Left lung (tissue), 10 donors: ENCODE data around the gene LIF. TPM values are rescaled to one million over a fixed set of nuclear protein-coding genes. Genes with fewer than 3 reads are reported as not detected.
"Not testable (repeated sequence)": the region's sequence is repeated elsewhere in the genome, so short reads cannot be mapped to it uniquely, and the experiment has no call there.

Experiments used
- ATAC-seq: fragments of 200-7000 bp; cut with Tn5 transposase; one replicate; pipeline ENCODE4 v1.9.1; 2020; ENCODE audit warnings: moderate library complexity
- DNase-seq, 4 donors: peaks; one replicate each; pipeline ENCODE4 v3.0.0-alpha.2; 2013 to 2020
- H3K27ac ChIP-seq, 2 donors: fragments of 200-600 bp; sonication (generic) in 1 of 2; one replicate each; pipeline versions ENCODE4 v1.5.0 to v1.8.0; 2020 to 2021
- H3K27me3 ChIP-seq, 2 donors: fragments of 200-600 bp; sonication (generic) in 1 of 2; one replicate each; pipeline versions ENCODE4 v1.5.0 to v1.8.0; 2020 to 2021
- H3K36me3 ChIP-seq, 2 donors: fragments of 200-600 bp; sonication (generic) in 1 of 2; one replicate each; pipeline versions ENCODE4 v1.5.0 to v1.8.0; 2020 to 2021
- H3K4me1 ChIP-seq, 2 donors: fragments of 200-600 bp; one replicate each; pipeline ENCODE4 v1.8.0; 2021
- H3K4me3 ChIP-seq, 2 donors: fragments of 200-600 bp; sonication (generic) in 1 of 2; one replicate each; pipeline versions ENCODE4 v1.5.0 to v1.8.0; 2020 to 2021; ENCODE audit warnings: mild to moderate bottlenecking in 1 of 2
- H3K9me3 ChIP-seq, 2 donors: fragments of 200-600 bp; sonication (generic) in 1 of 2; one replicate each; pipeline versions ENCODE4 v1.5.0 to v1.8.0; 2020 to 2021
- intact Hi-C, 2 donors: fragments of 100-400 bp; cut with DNase I; formaldehyde crosslinking; loops; one replicate each; pipeline versions ENCODE4 v1.11.2 to v1.14.2; 2022
- polyA plus RNA-seq, 6 donors: library from polyadenylated mRNA; unstranded; fragments of 120-200 nt; gene quantifications; one replicate each; pipeline ENCODE4 v1.2.1, GENCODE V29; 2013; ENCODE audit not compliant: insufficient read length in 6 of 6
- total RNA-seq, 2 donors: library from RNA; stranded (reverse); fragmentation: NEBNext Ultra II Directional; extraction: Animal tissue kit (Norgen Biotek cat#: 25700); gene quantifications; one replicate each; pipeline ENCODE4 v1.2.1, GENCODE V29; 2021
- TF ChIP-seq, protein P1 (sequence below), 2 donors: fragments of 200-600 bp; sonication (generic) in 1 of 2; IDR thresholded peaks; one replicate each; pipeline versions ENCODE4 v1.5.0 to v1.8.0; 2021; ENCODE audit warnings: antibody characterized with exemption in 2 of 2
- donor health status: DM: no; HTN: yes; CAD: no.
- donor health status: DM: no; HTN: no; CAD: no.

Gene LIF
- total and polyA plus RNA-seq, 8 donors, result 1.4 to 10.7 (median 2.5) TPM

GRCh38 chr22:30219049-30219654 is 27.4 kb downstream of the LIF start:
- Histone ChIP-seq H3K4me3 (no peak overlapping the region), H3K9me3 (no peaks in the 10 kb centered on the region), H3K27me3 (peaks cover 0 to 36% of the 10 kb centered on the region in 2 donors), H3K27ac (no peak overlapping the region), H3K36me3 (no peaks in the 10 kb centered on the region), H3K4me1 (peaks cover 0 to 21% of the 10 kb centered on the region in 2 donors)
- DNase-seq (no peak), ATAC-seq (no peak)
- intact Hi-C loops, result no loop called here
- TF ChIP-seq, protein P1, sequence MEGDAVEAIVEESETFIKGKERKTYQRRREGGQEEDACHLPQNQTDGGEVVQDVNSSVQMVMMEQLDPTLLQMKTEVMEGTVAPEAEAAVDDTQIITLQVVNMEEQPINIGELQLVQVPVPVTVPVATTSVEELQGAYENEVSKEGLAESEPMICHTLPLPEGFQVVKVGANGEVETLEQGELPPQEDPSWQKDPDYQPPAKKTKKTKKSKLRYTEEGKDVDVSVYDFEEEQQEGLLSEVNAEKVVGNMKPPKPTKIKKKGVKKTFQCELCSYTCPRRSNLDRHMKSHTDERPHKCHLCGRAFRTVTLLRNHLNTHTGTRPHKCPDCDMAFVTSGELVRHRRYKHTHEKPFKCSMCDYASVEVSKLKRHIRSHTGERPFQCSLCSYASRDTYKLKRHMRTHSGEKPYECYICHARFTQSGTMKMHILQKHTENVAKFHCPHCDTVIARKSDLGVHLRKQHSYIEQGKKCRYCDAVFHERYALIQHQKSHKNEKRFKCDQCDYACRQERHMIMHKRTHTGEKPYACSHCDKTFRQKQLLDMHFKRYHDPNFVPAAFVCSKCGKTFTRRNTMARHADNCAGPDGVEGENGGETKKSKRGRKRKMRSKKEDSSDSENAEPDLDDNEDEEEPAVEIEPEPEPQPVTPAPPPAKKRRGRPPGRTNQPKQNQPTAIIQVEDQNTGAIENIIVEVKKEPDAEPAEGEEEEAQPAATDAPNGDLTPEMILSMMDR (IDR thresholded peaks at IDR 0.05), result no peak

DNA sequence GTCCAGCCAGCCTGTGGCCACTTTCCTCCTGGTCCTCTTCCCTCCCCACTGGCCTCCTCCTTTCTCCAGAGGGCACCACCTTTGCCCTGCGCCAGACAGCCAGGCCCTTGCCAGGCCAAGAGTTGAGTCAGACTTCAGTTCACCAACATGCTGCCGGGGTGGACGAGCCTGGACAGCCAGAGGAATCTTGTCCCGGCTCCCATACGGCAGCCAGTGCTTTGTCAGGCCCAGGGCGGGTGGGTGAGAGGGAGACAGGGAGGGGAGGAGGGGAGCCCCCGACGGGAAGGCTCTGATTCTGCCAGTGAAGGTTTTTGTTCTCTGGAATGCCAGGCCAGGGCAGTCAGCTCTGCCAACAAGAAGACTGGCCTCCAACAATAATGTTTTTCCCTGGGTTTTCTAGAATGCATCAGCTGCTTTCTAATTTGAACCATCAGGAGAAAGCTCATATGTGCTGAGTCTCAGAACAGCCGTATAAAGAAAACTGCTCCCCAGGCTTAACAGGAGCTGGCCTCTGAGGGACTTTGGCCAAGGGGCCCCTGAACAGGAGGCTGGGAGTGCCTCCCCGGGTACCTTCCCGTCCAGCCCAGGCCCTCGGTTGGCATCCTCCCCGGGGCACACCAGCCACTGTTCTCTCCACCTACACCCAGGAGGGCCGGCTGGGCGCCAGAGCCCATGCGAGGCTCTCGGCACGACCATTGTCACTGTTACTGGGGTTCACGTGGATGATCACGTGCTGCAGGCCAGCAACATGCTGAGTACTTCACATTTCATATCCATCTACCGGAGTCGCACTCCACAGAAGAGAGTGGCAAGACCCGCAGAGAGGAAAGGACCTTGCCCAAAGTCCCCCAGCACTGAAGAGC is 28.6 kb downstream of the LIF start:
- Histone ChIP-seq H3K36me3 (no peaks in the 10 kb centered on the region), H3K27ac (no peak overlapping the region), H3K4me1 (peaks cover 4 to 33% of the 10 kb centered on the region in 2 donors), H3K9me3 (no peaks in the 10 kb centered on the region), H3K4me3 (no peak overlapping the region), H3K27me3 (peaks cover 0 to 24% of the 10 kb centered on the region in 2 donors)
- no peak for ATAC-seq
- DNase-seq, result no peak
- TF ChIP-seq, protein P1 (IDR thresholded peaks at IDR 0.05), result no peak
- intact Hi-C loops, result no loop called here

- TF ChIP-seq, protein P1 (IDR thresholded peaks at IDR 0.05), result no peak
- Histone ChIP-seq H3K4me3 (no peak overlapping the region), H3K9me3 (no peaks in the 10 kb centered on the region), H3K27ac (no peak overlapping the region), H3K36me3 (no peaks in the 10 kb centered on the region), H3K4me1 (peaks cover 13 to 45% of the 10 kb centered on the region in 2 donors), H3K27me3 (peaks cover 0 to 13% of the 10 kb centered on the region in 2 donors)
- DNase-seq (no peak), ATAC-seq (no peak)
- intact Hi-C loops, result no loop called here
These were observed 29.8 kb downstream of the LIF start for GRCh38 chr22:30216710-30217109.

DNA sequence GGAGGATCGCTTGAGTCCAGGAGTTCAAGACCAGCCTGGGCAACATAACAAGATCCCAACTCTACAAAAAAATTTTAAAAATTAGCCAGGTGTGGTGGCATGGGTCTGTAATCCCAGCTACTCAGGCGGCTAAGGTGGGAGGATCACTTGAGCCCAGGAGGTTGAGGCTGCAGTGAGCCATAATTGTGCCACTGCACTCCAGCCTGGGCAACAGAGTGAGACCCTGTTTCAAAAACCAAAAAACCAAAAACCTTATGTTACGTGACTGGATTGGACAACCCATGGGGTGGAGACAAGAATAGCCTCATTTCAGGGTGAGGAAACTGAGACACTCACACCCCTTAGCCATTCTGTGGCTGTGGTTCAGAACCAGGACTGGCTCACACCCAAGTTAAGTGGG is 30.3 kb downstream of the LIF start:
- DNase-seq, ATAC-seq, H3K9me3 ChIP-seq, H3K27me3 ChIP-seq, H3K27ac ChIP-seq, H3K4me3 ChIP-seq, intact Hi-C loops, H3K36me3 ChIP-seq: not testable (repeated sequence)
- peaks cover 13 to 44% of the 10 kb centered on the region in 2 donors for H3K4me1 ChIP-seq

- no peak for DNase-seq
- Histone ChIP-seq H3K4me3 (no peak overlapping the region), H3K36me3 (no peaks in the 10 kb centered on the region), H3K4me1 (peaks cover 13 to 36% of the 10 kb centered on the region in 2 donors), H3K27ac (no peak overlapping the region), H3K27me3 (no peaks in the 10 kb centered on the region), H3K9me3 (no peaks in the 10 kb centered on the region)
- no peak for ATAC-seq
- intact Hi-C loops, result no loop called here
- TF ChIP-seq, protein P1 (IDR thresholded peaks at IDR 0.05), result no peak
These were observed 31.7 kb downstream of the LIF start for GRCh38 chr22:30214703-30215407.
